AG10803 (cell line): ENCODE measurements around the gene SLC25A13.

Source experiments
- DNase-seq: peaks from one replicate; pipeline ENCODE4 v3.0.0; 2010; ENCODE audit warnings: low read depth
- H3K4me3 ChIP-seq: 2 replicates; pipeline ENCODE4 v1.5.1; 2011; ENCODE audit warnings: mild to moderate bottlenecking, low read length, control low read depth
- CTCF ChIP-seq: conservative IDR thresholded peaks from 2 replicates; pipeline ENCODE4 v1.5.1; 2011; ENCODE audit warnings: mild to moderate bottlenecking, low read length, control low read depth, inconsistent platforms

The SLC25A13 gene

GRCh38 chr7:96219378-96220130 is 102.3 kb downstream of the SLC25A13 start:
- DNase-seq = peak; percentile 77
- no peak overlapping the region for H3K4me3 ChIP-seq
- no peak for TF ChIP-seq CTCF

- TF ChIP-seq CTCF = no peak
- no peak overlapping the region for H3K4me3 ChIP-seq
- no peak for DNase-seq
Observed at GRCh38 chr7:96218664-96219243, 103.1 kb downstream of the SLC25A13 start.

GRCh38 chr7:96217147-96217546 is 104.8 kb downstream of the SLC25A13 start:
- no peak for TF ChIP-seq CTCF
- no peak for DNase-seq
- no peak overlapping the region for H3K4me3 ChIP-seq

- TF ChIP-seq CTCF = no peak
- H3K4me3 ChIP-seq = no peak overlapping the region
- DNase-seq = no peak
Observed at GRCh38 chr7:96216373-96216772, 105.5 kb downstream of the SLC25A13 start.

- H3K4me3 ChIP-seq = no peak overlapping the region
- TF ChIP-seq CTCF = no peak
- no peak for DNase-seq
Observed at GRCh38 chr7:96212474-96212873, 109.4 kb downstream of the SLC25A13 start.

- TF ChIP-seq CTCF = no peak
- no peak for DNase-seq
- H3K4me3 ChIP-seq = no peak overlapping the region
Observed at GRCh38 chr7:96211954-96212353, 109.9 kb downstream of the SLC25A13 start.

- no peak overlapping the region for H3K4me3 ChIP-seq
- TF ChIP-seq CTCF = no peak
- no peak for DNase-seq
Observed at GRCh38 chr7:96205665-96206064, 116.2 kb downstream of the SLC25A13 start.
